HG03520 (cell line): Measurements from ENCODE around the gene LRMDA.

Experiments
- ATAC-seq: cut with Tn5 transposase; IDR thresholded peaks from one replicate; pipeline ENCODE4 v1.9.1; 2021; ENCODE audit warnings: mild to moderate bottlenecking, moderate library complexity; ENCODE audit not compliant: unreplicated experiment

LRMDA gene

GRCh38 chr10:76001461-76001860 lies 570.0 kb downstream of the LRMDA start:
- no peak for ATAC-seq

- ATAC-seq = no peak
These were observed 570.9 kb downstream of the LRMDA start for GRCh38 chr10:76002262-76002854.

- ATAC-seq = no peak
These were observed 576.3 kb downstream of the LRMDA start for GRCh38 chr10:76007667-76008181.

GRCh38 chr10:76009531-76009930 lies 578.1 kb downstream of the LRMDA start:
- no peak for ATAC-seq

- no peak for ATAC-seq
These were observed 579.3 kb downstream of the LRMDA start for GRCh38 chr10:76010703-76011102.

DNA sequence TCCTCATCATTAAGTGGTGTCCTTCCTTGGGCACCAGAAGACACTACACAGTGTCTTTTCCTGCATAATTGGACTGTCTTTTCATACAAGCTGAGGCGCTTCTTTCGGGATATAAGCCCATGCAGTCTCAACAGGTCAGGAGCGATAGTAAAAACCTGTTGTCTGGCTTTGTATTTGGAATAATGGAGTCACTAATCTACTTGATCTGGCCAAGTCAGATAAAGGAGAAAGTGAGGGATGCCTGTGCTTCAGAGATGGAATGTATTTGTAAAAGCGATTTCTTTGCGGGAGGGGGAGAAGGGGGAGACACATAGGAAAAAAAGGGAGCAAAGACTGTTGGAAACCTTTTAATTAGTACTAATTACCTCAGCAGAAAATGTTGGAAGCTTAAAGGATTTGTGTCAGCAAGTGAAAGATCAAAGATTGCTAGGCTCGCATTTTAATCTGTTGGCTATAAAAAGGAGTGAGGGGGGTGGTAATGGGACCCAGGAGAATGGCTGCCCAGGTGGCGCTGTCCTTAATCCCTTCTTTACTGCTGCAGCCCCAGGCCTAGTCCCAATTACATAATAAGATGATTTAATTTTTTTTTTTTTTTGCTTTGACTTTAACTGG lies 581.4 kb downstream of the LRMDA start:
- ATAC-seq = no peak

DNA sequence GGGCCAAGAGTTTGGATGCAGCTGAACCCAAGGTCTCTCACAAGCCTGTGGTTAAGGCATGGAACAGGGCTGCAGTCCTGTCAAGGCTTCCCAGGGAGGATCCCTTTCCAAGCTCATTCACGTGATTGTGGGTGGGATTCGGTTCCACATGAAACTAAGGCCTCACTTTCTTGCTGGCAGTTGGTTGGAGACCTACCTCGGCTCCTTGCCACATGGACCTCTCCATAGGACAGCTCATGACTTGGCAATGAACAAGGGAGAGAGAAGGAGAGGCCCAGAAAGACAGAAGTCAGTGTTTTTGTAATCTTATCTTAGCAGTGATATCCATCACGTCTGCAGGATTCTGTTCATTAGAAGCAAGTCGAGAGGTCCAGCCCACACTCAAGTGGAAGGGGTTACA lies 583.8 kb downstream of the LRMDA start:
- ATAC-seq = no peak

- no peak for ATAC-seq
These were observed 585.8 kb downstream of the LRMDA start for GRCh38 chr10:76017026-76017732.

GRCh38 chr10:76017733-76018433 lies 586.5 kb downstream of the LRMDA start:
- ATAC-seq = no peak

DNA sequence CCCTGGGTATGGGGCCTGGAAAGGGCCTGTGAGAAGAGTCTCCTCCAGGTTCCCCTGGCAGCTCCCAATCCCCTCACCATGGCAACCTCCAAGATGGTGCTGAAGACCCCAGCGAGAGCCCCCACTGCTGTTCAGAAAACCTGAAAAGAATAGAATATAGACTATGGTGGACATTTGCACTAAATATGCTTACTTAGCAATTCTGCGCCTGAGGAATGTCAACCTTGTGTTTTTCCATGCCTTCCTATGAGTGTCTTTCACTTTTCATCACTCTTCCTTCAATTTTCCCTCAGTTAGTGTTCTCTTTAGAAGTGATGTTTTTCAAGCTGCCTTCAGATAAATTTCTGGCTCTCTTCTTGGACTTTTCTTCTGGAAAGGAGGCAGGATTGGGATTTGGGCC lies 589.2 kb downstream of the LRMDA start:
- ATAC-seq = no peak

DNA sequence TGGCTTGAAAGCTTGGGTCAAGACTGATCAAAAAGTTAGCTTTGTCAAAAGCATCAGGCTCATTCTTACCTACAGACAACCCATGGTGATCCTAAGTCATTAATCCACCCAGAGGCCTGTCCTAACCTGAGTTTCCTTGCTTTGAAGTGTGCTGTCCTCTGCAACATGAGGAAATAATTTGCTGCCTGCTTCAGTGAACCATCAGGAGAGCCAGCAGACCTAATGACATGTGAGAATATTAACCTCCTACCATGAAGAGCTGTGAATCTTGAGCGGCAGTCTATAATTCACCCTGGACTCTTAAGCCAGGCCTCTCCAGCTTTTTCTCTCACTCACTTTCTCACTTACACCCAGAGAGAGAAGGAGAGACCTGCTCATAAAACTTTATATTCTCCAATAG lies 590.0 kb downstream of the LRMDA start:
- no peak for ATAC-seq

GRCh38 chr10:76022366-76022765 lies 590.9 kb downstream of the LRMDA start:
- no peak for ATAC-seq

DNA sequence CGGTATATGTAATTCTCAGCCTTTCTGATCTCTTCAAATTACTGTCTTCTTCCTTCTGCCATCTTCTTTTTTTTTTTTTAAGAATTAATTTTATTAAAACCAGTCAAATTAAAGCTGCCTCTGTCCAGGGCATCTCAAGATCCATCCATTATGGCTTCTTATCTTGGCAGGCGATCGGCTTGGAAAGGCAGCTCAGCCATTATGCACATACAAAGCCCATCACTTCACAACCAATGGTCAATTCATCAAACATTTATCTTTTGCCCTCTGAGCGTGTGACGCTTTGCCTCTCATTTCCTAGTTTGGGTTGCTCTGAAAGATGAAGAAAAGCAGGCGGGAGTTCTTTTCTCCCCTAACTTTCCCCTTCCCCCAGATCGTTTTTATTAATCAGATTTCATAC lies 591.6 kb downstream of the LRMDA start:
- ATAC-seq = no peak

- ATAC-seq = no peak
These were observed 593.2 kb downstream of the LRMDA start for GRCh38 chr10:76024460-76025123.

GRCh38 chr10:76025124-76025477 lies 593.7 kb downstream of the LRMDA start:
- no peak for ATAC-seq

DNA sequence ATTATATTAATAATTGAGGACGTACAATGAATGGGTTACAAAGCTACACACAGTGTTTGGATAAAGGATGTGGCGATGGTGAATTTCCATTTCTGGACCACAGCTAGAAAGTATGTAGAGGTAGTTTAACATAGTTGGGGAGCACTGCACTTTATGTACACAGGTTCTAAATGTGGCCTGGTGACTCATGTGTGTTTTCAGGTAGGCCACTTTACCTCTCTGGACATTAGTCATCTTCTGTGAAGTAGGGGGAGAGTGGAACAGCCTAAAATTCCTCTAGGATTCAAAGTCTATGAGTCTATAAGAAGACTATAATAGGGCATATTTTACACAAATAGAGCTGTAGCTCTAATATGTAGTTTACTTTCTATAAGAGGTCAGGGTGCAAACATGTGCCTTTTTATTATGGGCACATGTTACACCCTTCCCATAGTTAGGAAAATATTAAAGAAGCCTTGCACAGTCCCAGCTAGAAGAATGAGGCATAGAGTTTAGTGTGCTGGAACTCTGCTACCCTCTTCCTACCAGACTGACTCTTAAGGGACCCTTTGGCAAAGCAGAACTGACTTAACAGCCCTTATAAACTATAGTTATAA lies 594.9 kb downstream of the LRMDA start:
- ATAC-seq = no peak

DNA sequence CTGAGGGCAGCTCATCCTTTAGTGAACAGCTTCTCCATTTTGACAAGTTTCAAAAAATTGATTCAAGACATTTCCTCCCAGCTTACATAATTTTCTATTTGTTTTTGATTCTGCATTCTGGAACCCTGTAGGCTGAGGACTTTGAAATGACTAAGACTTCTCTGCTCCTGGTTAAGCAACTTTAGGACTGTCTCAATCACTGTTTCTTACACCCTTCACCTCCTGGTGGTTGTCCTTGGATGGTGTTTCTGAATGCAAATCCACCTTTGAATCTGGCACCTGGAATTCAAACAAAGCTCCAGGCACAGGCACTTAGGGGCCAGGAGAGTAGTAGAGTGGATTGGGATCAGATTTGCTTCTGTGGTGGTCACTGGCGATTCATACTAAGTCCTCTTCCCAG lies 595.5 kb downstream of the LRMDA start:
- no peak for ATAC-seq

GRCh38 chr10:76029782-76030181 lies 598.4 kb downstream of the LRMDA start:
- no peak for ATAC-seq

DNA sequence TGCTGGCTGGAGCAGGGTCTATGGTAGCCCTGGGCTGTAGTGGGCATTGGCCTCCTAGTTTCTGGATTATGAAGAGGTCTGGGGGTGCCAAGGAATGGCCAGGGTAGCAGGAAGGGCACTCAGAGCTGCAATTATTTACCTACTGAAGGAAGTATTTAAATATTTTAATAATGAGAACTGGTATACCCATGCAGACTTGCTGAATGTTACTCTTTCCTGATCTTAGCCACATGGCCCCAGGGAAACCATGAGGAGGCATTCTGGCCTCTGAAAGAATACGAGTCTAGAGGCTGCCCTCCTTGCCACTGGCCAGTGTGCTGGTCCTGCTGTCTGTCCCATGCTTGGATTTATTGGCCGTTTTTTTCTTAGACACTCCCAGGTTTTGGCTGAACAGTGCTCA lies 599.7 kb downstream of the LRMDA start:
- ATAC-seq = no peak

- ATAC-seq = no peak
These were observed 600.6 kb downstream of the LRMDA start for GRCh38 chr10:76031769-76032699.
